Dermis lymphatic vessel endothelial cell (primary cell): ENCODE measurements around the gene SLC19A2. TPM values are rescaled to one million over a fixed set of nuclear protein-coding genes. Genes with fewer than 3 reads are reported as not detected.

Experiments used
- total RNA-seq: library from RNA; depleted of rRNA; stranded (reverse); fragments of >200 nt; gene quantifications from 2 replicates; pipeline ENCODE4 v1.2.1, GENCODE V29; 2014

SLC19A2 gene, protein sequence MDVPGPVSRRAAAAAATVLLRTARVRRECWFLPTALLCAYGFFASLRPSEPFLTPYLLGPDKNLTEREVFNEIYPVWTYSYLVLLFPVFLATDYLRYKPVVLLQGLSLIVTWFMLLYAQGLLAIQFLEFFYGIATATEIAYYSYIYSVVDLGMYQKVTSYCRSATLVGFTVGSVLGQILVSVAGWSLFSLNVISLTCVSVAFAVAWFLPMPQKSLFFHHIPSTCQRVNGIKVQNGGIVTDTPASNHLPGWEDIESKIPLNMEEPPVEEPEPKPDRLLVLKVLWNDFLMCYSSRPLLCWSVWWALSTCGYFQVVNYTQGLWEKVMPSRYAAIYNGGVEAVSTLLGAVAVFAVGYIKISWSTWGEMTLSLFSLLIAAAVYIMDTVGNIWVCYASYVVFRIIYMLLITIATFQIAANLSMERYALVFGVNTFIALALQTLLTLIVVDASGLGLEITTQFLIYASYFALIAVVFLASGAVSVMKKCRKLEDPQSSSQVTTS
- total RNA-seq, result 2.4 and 3.3 TPM in 2 replicates

GRCh38 chr1:169485431-169486280 lies at the start of gene SLC19A2:
Gene SLC19A2 (minus strand): TSS chr1:169485944. CDS start chr1:169485766, 178 bp downstream.

DNA sequence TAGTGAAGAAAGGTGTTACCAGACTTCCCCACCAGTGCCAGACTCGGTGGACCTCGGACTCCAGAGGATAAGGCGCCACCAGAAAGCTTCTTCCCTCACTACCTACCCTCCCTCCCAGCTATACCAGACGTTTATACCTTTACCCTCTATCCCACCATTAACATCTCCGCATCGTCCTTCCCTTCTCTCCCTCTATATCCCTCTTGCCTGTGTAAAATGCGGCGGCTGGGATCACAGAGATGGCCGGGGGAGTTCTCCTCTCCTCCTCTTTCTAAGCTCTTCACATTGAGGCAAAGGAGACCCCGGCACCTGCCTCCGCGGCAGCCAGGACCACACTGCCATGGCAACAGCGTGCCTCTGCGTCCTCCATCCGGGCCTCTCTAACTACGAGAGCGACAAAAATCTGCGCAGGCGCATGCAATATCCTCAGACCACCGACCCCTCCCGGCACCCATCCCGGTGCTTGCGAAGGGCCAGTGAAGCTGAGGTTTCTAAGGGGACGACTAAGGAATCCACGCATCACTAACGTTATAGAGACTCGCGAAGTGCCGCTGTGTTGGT lies 58.6 kb downstream of the SLC19A2 start, which contains the start of gene CCDC181:
Gene CCDC181 (minus strand): TSS at position 394 of the 561 bp plus-strand sequence. CDS start 2,547 bp downstream, outside the sequence.

Other genes with a start within 250 kb of the SLC19A2 start
- gene NME7, start 118.1 kb downstream of the SLC19A2 start, total RNA-seq, result 12.9 and 19.3 TPM in 2 replicates
- 14.1 and 18.0 TPM in 2 replicates for gene BLZF1, start 117.7 kb downstream of the SLC19A2 start, total RNA-seq
- not detected in 2 replicates for gene CCDC181, start 58.5 kb downstream of the SLC19A2 start, total RNA-seq
- gene F5, start 100.5 kb upstream of the SLC19A2 start, total RNA-seq, result under 0.01 TPM in 1 of 2 replicates, not detected in the other
- gene SELP, start 144.2 kb upstream of the SLC19A2 start, total RNA-seq, result 0.34 and 0.54 TPM in 2 replicates
- gene SELL, start 225.7 kb upstream of the SLC19A2 start, total RNA-seq, result under 0.01 and 0.60 TPM in 2 replicates
- gene SELE, start 248.1 kb upstream of the SLC19A2 start, total RNA-seq, result 1.5 and 5.3 TPM in 2 replicates